K562 treated with DMSO at 1 percent for 12 hours (cell line): ENCODE results near the gene OR1L8. TPM values are rescaled to one million over a fixed set of nuclear protein-coding genes. Genes with fewer than 3 reads are reported as not detected.

Experiments used
- total RNA-seq: library from RNA; unstranded; fragments of 300-600 nt; gene quantifications from 2 replicates; pipeline ENCODE4 v1.2.3, GENCODE V29; 2022; ENCODE audit not compliant: insufficient read depth

The OR1L8 gene
- not detected in 2 replicates for total RNA-seq

GRCh38 chr9:122583284-122583683 is at the start of gene OR1L8:
Gene OR1L8 (minus strand): TSS chr9:122583384. CDS start chr9:122568477, 14,907 bp downstream.

GRCh38 chr9:122614362-122614761 is 31.2 kb upstream of the OR1L8 start, which contains the start of gene OR1Q1:
Gene OR1Q1 (plus strand): TSS chr9:122614738. CDS start chr9:122614738, 0 bp downstream.

GRCh38 chr9:122552812-122553211 is 30.4 kb downstream of the OR1L8 start, which contains the start of gene OR1N2:
Gene OR1N2 (plus strand): TSS chr9:122553112. CDS start chr9:122553212, 100 bp downstream.

GRCh38 chr9:122527193-122527592 is 56.0 kb downstream of the OR1L8 start, which contains the start of gene OR1N1:
Gene OR1N1 (minus strand): TSS chr9:122527293. CDS start chr9:122527293, 0 bp downstream.

GRCh38 chr9:122518841-122519240 is 64.3 kb downstream of the OR1L8 start, which contains the start of gene OR1J4:
Gene OR1J4 (plus strand): TSS chr9:122519141. CDS start chr9:122519141, 0 bp downstream.

Other genes starting within 250 kb of the OR1L8 start
- gene PTGS1, start 212.4 kb downstream of the OR1L8 start, total RNA-seq, result 9.5 and 18.7 TPM in 2 replicates
- not detected in 2 replicates for gene OR1J1, start 105.5 kb downstream of the OR1L8 start, total RNA-seq
- gene OR1J2, start 72.6 kb downstream of the OR1L8 start, total RNA-seq, result not detected in 2 replicates
- gene OR1J4, start 64.2 kb downstream of the OR1L8 start, total RNA-seq, result not detected in 2 replicates
- gene OR1N1, start 56.1 kb downstream of the OR1L8 start, total RNA-seq, result not detected in 2 replicates
- not detected in 2 replicates for gene OR1N2, start 30.3 kb downstream of the OR1L8 start, total RNA-seq
- not detected in 2 replicates for gene OR1Q1, start 31.4 kb upstream of the OR1L8 start, total RNA-seq
- gene OR1B1, start 74.2 kb upstream of the OR1L8 start, total RNA-seq, result not detected in 2 replicates
- not detected in 2 replicates for gene OR1L1, start 78.3 kb upstream of the OR1L8 start, total RNA-seq
- not detected in 2 replicates for gene OR1L3, start 91.7 kb upstream of the OR1L8 start, total RNA-seq
- not detected in 2 replicates for gene OR1L4, start 140.6 kb upstream of the OR1L8 start, total RNA-seq
- gene OR1L6, start 158.9 kb upstream of the OR1L8 start, total RNA-seq, result not detected in 2 replicates
- gene OR5C1, start 205.5 kb upstream of the OR1L8 start, total RNA-seq, result not detected in 2 replicates
- not detected in 2 replicates for gene OR1K1, start 216.7 kb upstream of the OR1L8 start, total RNA-seq
- 7.0 and 17.6 TPM in 2 replicates for gene PDCL, start 245.2 kb upstream of the OR1L8 start, total RNA-seq